HG02973 (cell line): ENCODE measurements around the gene AAGAB.
"Not testable (repeated sequence)": the region's sequence is repeated elsewhere in the genome, so short reads cannot be mapped to it uniquely, and the experiment has no call there.

Experiments used
- ATAC-seq: cut with Tn5 transposase; IDR thresholded peaks from one replicate; pipeline ENCODE4 v1.9.1; 2021; ENCODE audit warnings: moderate library complexity; ENCODE audit not compliant: unreplicated experiment

The AAGAB gene

DNA sequence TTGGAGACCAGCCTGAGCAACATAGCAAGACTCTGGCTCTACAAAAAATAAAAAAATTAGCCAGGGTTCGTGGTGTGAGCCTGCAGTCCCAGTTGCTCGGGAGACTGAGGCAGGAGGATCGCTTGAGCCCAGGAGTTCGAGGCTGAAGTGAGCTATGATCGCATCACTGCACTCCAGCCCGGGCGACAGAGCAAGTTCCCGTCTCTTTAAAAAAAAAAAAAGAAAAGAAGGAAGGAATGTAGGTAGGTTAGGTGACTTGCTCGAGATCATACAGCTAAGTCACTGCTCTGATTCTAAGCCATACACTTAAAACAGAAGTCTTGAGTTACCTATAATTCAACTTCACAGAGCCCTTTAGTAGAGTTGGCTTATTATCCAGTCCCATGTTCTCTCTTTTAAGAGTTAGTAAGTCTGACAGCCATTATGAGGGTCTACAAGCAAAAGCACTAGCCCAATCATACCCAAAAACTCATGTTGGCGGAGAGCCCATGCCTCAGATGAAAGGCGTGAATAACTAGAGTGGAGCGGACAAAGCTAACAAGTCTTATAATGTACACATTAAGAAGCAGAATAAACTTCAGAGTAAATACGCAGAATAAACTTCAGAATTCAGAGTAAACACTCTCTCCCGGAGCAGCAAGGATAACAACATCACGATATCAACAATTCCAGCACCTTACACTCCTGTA is 768 bp downstream of the AAGAB start:
- no peak for ATAC-seq

DNA sequence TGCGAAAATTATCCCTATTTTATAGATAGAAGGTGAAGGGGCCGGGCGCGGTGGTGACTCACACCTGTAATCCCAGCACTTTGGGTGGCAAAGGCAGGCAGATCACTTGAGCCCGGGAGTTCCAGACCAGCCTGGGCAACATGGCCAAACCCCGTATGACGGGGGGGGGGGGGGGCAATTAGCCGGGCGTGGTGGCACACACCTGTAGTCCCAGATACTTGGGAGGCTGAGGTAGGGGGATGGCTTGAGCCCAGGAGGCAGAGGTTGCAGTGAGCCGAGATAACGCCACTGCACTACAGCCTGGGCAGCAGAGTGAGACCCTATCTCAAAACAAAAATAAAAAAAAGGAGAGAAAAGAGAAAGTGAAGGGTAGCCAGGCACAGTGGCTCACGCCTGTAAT is 1.4 kb downstream of the AAGAB start:
- no peak for ATAC-seq

DNA sequence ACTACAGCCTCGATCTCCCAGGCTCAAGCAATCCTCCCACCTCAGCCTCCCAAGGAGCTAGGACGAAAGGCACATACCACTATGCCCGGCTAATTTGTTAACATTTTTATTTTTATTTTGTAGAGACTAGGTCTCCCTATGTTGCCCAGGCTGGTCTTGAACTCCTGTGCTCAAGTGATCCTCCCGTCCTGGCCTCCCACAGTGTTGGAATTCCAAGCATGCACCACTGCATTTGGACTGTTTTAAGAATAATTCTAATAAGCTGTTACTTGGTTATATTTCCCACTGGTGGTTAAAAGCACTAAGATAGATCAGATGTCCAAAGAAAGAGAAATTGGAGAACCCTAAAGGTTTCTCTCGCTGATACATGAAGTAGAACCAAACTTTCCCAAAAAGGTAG is 3.1 kb downstream of the AAGAB start:
- no peak for ATAC-seq

DNA sequence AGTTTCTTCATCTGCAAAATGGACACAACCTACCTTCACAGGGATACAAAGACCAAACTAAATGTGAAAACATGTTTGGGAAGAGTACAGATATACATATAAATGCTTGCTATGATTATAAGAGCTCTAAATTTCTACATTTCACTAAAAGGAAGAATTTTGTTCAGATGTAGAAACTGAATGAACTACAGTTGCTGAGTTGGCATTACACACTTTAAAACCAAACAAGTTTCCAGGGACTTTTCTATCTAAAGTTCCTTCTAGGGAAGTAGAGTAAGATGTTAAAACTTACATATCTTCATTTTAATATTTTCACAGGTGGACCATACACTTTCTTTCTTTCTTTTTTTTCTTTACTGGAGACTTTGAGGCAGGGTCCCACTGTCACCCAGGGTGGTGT is 4.6 kb downstream of the AAGAB start:
- no peak for ATAC-seq

DNA sequence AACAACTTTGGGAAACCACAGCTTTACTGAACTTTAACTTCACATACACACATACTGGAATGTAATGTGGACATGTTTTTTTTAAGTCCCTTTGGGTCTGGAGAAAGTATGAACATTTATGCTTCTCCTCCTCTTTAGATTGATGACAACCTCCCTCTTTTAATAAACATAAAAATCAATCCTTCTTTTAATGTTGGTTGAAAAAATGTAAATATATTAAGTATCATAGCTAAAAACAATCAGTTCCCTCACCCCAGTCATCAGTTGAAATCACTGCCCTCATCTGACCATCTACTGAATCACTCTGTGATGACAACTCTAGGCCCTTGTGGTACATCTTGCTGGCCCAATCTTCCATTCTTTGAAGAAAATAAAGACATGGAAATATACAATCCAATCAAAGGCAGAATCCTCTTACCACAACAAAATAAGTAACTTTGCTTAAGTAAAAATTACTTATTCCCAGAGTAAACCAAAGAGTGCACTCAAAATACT is 6.4 kb downstream of the AAGAB start:
- no peak for ATAC-seq

DNA sequence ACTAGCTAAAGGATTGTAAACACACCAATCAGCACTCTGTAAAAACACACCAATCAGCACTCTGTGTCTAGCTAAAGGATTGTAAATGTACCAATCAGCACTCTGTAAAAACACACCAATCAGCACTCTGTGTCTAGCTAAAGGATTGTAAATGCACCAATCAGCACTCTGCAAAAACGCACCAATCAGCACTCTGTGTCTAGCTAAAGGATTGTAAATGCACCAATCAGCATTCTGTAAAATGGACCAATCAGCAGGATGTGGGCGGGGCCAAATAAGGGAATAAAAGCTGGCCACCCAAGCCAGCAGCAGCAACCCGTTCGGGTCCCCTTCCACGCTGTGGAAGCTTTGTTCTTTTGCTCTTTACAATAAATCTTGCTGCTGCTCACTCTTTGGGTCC is 7.9 kb downstream of the AAGAB start:
- not testable (repeated sequence) for ATAC-seq

DNA sequence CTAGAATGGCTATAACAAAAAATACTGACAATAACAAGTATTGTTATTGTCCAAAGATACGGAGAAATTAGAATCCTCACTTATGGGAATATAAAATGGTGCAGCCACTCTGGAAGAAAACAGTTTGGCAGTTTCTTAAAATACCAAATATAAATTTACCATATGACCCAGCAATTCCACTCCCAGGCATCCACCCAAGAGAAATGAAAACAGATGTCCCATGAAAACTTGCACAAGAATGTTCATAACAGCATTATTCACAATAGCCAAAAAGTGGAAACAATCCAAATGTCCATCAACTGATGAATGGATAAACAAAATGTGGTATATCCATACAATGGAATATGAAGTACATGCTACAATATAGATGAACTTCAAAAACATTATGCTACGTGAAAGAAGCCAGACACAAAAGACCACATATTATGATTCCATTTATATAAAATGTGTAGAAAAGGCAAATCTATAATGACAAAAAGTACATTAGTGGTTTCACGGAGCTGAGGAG is 9.4 kb downstream of the AAGAB start:
- ATAC-seq = no peak

DNA sequence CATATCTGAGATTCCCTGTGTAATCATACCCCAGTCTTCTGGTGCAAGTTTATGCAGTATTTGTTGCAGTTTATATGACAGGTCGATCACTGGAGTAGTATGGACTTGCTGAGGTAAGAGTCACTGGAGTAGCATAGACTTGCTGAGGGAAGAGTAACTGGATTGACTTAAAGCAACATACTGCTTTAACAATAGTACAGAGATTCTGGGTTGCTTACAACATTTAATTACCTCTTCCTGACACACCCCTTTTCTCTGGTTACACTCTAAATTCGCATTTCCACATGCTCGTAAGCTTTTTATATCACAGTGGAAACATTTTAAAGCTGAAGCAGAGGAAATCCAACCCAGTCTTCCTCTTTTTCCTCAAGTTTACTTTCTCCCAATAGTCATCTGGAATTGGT is 11.8 kb downstream of the AAGAB start:
- no peak for ATAC-seq

DNA sequence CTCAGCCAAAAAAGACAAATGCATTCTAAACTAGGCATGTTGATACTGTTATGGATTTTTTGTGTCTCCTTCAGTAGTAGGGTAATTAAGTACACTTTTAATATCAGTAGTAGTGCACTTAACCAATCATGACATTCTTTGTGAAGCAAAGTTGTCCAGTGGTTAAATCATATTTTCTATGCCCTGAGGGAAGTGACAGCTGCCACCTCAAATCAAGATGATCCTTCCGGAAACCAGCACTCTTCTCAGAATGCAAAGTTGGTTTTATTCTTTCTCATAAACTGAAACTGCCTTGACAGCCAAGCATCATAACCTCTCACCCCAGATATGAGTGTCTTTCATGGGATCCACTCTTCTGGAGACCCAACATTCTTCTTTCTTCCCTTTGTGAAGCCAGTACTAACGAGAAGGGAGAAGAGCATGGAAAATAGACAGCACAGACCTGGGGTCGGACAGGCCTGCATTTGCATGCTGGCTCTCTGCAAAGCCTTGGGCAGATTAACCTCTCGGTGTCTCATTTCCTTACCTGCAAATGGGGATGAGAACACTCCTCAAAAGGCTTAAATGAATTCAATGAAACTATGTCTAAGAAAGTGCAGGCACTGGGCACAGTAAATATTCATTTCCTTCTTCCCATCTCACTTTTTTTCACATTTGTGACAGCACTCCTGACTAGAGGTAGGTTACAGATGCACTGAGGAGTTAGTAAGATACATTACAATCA is 13.2 kb downstream of the AAGAB start:
- peak; percentile 70 for ATAC-seq

DNA sequence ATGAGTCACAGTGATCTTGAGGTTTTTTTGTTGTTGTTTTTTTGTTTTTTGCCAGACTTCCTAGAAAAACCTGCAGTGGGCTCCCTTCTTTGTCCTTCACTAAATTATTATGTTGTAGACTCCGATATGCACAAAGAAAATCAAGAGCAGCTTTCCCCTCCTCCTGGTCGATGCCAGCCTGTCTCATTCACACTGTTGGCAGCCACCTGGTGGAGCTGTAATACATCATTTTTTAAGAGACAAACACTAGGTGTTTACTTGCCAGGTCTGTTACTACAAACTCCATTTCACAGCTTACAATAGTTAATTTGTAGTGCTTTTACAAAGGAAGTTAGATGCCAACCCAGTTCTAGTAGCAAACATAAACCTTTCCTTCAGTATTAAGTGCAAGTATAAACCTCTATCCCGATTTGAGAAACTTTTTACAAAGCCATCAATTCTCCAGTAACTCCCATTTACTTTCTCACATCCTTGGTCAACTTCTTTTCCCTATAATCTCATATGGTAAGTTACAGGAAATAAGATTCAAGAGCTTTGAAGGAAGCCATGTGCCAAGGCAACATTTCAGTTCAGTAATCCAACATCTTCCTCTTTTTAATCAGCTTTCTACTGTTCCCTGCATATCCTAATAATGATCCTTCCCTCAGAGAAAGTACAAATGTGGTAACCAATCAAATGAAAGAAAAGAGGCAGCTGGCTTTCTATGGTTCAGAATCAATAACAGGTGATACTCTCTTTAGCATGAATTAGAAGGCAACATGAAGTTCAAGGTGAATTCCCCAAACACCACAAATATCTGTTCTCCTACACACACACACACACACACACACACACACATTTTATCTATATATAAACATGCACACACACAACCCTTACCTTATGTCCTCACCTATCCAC is 14.0 kb downstream of the AAGAB start:
- no peak for ATAC-seq

DNA sequence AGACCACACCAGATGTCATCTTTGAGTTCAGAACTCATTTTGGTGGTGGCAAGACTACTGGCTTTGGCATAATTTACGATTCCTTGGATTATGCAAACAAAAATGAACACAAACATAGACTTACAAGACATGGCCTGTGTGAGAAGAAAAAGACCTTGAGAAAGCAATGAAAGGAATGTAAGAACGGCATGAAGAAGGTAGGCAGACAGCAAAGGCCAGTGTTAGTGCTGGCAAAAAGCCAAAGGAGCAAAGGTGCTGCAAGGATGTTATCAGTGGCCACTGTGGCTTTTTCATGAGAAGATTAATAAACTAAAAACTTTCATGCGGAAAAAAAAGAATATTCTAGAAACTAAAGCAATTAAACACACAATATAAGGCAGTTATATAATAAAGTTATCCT is 21.9 kb downstream of the AAGAB start:
- ATAC-seq = no peak

DNA sequence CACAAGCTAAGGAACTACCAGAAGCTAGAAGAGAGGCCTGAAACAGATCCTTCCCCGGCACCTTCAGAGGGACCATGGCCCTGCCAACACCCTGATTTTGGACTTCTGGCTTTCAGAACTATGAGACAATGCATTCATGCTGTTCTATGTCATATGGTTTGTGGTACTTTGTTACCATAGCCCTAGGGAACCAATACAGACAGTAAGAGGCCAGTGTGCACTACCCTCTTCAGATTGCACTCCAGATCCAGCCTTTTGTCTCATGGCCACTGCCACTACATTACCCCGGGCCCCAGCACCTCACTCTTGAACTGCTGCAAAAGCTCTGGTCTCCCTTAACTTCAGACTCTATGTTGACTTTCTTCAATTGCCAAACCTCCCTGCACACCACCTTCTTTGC is 24.0 kb downstream of the AAGAB start:
- ATAC-seq = no peak

DNA sequence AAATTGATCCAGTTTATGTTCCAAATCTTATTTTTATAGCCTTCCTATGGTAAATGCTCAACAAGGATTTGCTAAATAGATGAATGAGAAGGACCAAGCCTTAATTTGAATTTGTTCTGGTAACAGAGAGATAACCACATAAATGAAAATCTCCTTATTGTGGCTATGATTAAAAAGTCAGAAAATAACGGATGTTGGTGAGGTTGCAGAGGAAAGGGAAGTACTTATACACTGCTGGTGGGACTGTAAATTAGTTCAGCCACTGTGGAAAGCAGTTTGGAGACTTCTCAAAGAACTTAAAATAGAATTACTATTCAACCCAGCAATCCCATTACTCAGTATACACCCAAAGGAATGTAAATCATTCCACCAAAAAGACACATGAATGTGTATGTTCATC is 26.2 kb downstream of the AAGAB start:
- no peak for ATAC-seq

DNA sequence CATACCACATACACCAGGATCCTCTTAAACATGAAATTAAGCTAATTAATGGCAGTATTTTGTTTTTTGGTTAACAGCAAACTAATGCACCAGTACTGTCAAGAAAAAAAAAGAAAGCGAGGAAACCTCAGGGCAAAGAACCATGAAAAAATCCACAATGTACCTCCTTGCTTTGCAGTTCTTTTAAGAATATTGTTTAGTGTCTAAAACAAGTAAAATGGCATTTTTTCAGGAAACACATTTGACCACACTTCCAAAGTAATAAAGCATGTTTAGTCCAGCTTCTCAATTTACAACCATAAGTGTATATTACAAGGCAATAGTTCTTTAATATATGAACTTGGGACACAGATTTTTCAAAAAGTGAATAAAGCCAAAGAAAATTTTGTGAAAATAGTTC is 26.6 kb downstream of the AAGAB start:
- ATAC-seq = no peak

DNA sequence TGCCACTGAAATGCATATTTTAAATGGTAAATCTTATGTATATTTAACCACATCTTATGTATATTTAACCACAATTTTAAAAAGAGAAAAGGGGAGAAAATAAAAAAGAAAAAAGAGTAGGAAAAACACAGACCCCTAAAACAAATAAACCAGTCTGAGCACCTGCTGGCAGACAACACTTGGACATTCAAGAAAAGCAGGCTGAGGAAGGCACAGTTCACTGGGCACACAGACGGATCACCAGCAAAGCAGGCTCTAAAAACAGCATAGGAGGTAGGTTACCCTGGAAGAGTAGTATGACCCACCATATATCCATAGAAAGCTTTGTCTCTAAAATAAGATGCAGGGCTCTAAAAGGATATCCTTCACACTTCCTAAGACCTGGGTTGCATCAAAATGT is 27.0 kb downstream of the AAGAB start:
- no peak for ATAC-seq

DNA sequence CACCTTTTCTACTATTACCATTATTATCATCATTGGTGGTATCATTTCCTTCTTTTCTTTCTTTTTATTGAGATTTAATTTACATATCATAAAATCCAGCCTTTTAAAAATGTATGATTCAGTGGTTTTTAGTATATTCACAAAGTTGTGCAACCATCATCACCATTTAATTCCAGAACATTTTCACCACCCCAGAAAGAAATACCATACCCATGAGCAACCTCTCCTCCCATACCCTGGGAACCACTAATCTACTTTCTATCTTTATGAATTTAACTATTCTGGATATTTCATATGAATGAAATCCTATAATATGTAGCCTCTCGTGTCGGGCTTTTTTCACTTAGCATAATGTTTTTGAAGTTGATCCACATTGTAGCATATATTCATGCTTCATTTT is 29.1 kb downstream of the AAGAB start:
- no peak for ATAC-seq

DNA sequence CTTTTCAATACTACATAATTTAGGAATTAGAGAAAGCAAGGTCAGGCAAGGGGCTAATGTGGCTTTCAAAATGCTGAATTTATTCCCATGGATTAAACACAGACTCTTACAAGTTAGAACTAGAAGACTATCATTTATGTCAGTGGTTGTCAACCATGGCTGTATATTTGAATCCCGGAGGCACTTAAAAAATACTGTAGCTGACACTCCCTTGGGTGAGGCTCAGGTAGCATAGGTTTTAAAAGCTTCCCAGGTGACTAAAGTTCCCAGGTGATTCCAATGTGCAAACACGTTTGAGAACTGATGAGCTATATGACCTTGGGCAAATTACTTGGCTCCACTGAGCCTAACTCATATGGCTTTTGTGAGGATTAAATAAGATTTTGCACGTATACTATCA is 29.6 kb downstream of the AAGAB start:
- ATAC-seq = no peak

DNA sequence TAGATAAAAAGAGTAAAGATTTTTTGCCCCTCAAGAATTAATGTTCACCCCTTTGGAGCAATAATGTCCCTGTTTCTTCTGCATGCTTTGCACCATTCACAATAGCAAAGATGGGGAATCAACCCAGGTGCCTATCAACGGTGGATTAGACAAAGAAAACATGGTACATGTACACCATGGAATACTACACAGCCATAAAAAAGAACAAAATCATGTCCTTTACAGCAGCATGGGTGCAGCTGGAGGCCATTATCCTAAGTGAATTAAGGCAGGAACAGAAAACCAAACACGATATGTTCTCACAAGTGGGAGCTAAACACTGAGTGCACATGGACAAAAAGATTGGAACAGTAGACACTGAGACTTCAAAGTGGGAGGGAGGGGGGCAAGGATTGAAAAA is 35.2 kb downstream of the AAGAB start:
- no peak for ATAC-seq

DNA sequence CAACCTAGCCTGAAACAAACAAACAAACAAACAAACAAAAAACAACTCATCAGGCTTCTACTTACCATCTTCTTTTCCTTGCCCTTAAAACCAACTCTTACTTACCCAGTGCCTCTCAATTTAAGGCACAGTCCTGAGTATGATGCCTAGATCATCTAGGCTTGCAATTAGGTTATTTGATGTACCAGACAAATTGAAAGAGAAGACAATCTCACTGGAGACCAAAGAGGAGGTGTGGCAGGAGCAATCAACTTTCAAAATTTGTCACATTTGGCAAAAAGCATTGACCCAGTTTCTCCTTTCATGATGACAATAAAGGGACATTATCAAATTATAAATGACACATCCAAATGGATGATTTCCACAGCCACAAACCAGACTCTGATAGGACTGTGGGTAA is 36.0 kb downstream of the AAGAB start:
- no peak for ATAC-seq

DNA sequence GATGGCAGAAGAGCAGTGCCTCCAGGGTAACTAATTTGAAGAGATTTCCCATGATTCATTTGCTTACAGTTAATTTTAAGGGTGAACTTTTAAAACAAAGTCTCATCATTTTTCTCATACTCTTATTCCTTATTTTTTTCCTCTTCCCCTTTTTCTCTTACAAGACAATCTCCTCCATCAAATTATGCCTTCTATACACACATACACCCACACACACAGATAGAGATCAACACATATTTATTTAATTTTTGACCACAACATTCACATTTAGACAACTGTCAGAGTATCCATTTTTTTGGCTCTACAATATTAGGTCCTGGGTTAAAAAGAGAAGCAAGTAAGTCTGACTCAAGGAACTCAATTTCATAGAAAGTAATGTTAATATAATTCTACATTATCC is 37.6 kb downstream of the AAGAB start:
- no peak for ATAC-seq

DNA sequence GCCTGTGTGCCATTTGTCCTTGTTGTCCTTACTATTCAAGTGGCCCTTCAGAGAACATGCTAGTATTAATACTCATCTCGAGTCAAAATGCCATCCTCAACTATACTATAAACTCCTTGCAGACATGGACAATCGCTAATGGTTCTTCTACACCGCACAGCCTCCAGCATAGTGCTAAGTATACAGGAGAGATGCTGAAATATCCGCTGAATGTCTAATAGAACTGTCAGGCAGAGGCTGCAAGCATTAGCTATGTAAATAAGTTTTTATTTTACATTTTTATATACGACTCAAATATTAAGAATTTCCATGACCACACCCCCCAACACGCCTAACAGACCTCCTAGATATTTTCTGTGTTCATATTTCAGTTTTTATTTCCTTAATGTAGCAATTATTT is 39.4 kb downstream of the AAGAB start:
- ATAC-seq = no peak
